ENCODE data around the gene HSF4.

The HSF4 gene

GRCh38 chr16:67199011-67199807 is 34.7 kb downstream of the HSF4 start, which contains the start of gene ELMO3:
ELMO3 (plus strand) TSS chr16:67199131; CDS start chr16:67199327, 196 bp downstream.
- H3K36me3 ChIP-seq (ENCODE audit: insufficient read depth, low read length): peaks cover 74% of the 10 kb centered on the region; the same call in 1 of the 2 replicates
- no peak within 1 kb of the TSS for H3K4me2 ChIP-seq (ENCODE audit: low read depth, low read length, poor library complexity, severe bottlenecking)
- H3K4me3 ChIP-seq (ENCODE audit: low read length, poor library complexity, severe bottlenecking): no peak within 1 kb of the TSS

GRCh38 chr16:67199808-67200198 is 35.3 kb downstream of the HSF4 start:
- Histone ChIP-seq H3K4me1 (ENCODE audit: insufficient read depth, low read length, poor library complexity, severe bottlenecking) (peaks cover 5% of the 10 kb centered on the region), H2AFZ (ENCODE audit: low read length) (no peak overlapping the region), H3K9me2 (replicated peaks; ENCODE audit: low read depth, low read length) (no peaks in the 10 kb centered on the region), H3K4me3 (ENCODE audit: low read length, poor library complexity, severe bottlenecking) (no peak overlapping the region), H3K4me2 (ENCODE audit: low read depth, low read length, poor library complexity, severe bottlenecking) (no peak overlapping the region), H4K20me1 (ENCODE audit: insufficient read depth, low read length, poor library complexity, severe bottlenecking) (peaks cover 8% of the 10 kb centered on the region), H3K79me2 (ENCODE audit: insufficient read depth, low read length) (peaks cover 22% of the 10 kb centered on the region), H3K27me3 (ENCODE audit: insufficient read depth, low read length, poor library complexity, severe bottlenecking) (no peaks in the 10 kb centered on the region), H3F3A (ENCODE audit: low read depth) (no peaks in the 10 kb centered on the region), H3K9ac (ENCODE audit: low read depth, low read length, poor library complexity, severe bottlenecking) (no peak overlapping the region), H3K36me3 (ENCODE audit: insufficient read depth, low read length) (peaks cover 71% of the 10 kb centered on the region; the same call in 1 of the 2 replicates), H3K9me3 (ENCODE audit: insufficient read depth, low read depth, low read length) (no peaks in the 10 kb centered on the region)
- TF ChIP-seq EZH2phosphoT487 (IDR thresholded peaks at IDR 0.05; ENCODE audit: borderline replicate concordance) (no peak), CTCF (conservative IDR thresholded peaks at IDR 0.05; ENCODE audit: low read length) (no peak)

More at GRCh38 chr16:67199011-67199807, 34.7 kb downstream of the HSF4 start, which contains the start of gene ELMO3:
- Histone ChIP-seq H2AFZ (ENCODE audit: low read length) (no peak within 1 kb of the TSS), H3K9ac (ENCODE audit: low read depth, low read length, poor library complexity, severe bottlenecking) (no peak within 1 kb of the TSS), H3K4me1 (ENCODE audit: insufficient read depth, low read length, poor library complexity, severe bottlenecking) (peaks cover 6% of the 10 kb centered on the region), H4K20me1 (ENCODE audit: insufficient read depth, low read length, poor library complexity, severe bottlenecking) (peaks cover 10% of the 10 kb centered on the region), H3F3A (ENCODE audit: low read depth) (no peaks in the 10 kb centered on the region), H3K27me3 (ENCODE audit: insufficient read depth, low read length, poor library complexity, severe bottlenecking) (no peaks in the 10 kb centered on the region), H3K9me2 (replicated peaks; ENCODE audit: low read depth, low read length) (no peaks in the 10 kb centered on the region), H3K9me3 (ENCODE audit: insufficient read depth, low read depth, low read length) (no peaks in the 10 kb centered on the region), H3K79me2 (ENCODE audit: insufficient read depth, low read length) (peaks cover 27% of the 10 kb centered on the region)
- TF ChIP-seq EZH2phosphoT487 (IDR thresholded peaks at IDR 0.05; ENCODE audit: borderline replicate concordance) (no peak), CTCF (conservative IDR thresholded peaks at IDR 0.05; ENCODE audit: low read length) (no peak)

GRCh38 chr16:67200491-67200890 is 35.9 kb downstream of the HSF4 start:
- Histone ChIP-seq H3K4me3 (ENCODE audit: low read length, poor library complexity, severe bottlenecking) (no peak overlapping the region), H4K20me1 (ENCODE audit: insufficient read depth, low read length, poor library complexity, severe bottlenecking) (peaks cover 8% of the 10 kb centered on the region)

More at GRCh38 chr16:67200491-67200890, 35.9 kb downstream of the HSF4 start:
- peaks cover 64% of the 10 kb centered on the region; the same call in 1 of the 2 replicates for H3K36me3 ChIP-seq (ENCODE audit: insufficient read depth, low read length)
- H3K4me1 ChIP-seq (ENCODE audit: insufficient read depth, low read length, poor library complexity, severe bottlenecking): peaks cover 5% of the 10 kb centered on the region
- no peaks in the 10 kb centered on the region for H3K27me3 ChIP-seq (ENCODE audit: insufficient read depth, low read length, poor library complexity, severe bottlenecking)
- H3K9me3 ChIP-seq (ENCODE audit: insufficient read depth, low read depth, low read length): no peaks in the 10 kb centered on the region
- H3K79me2 ChIP-seq (ENCODE audit: insufficient read depth, low read length): peaks cover 15% of the 10 kb centered on the region
- no peak for TF ChIP-seq EZH2phosphoT487 (IDR thresholded peaks at IDR 0.05; ENCODE audit: borderline replicate concordance)
- no peak for TF ChIP-seq CTCF (conservative IDR thresholded peaks at IDR 0.05; ENCODE audit: low read length)
- no peak overlapping the region for H2AFZ ChIP-seq (ENCODE audit: low read length)
- no peak overlapping the region for H3K4me2 ChIP-seq (ENCODE audit: low read depth, low read length, poor library complexity, severe bottlenecking)
- H3K9me2 ChIP-seq (replicated peaks; ENCODE audit: low read depth, low read length): no peaks in the 10 kb centered on the region
- no peaks in the 10 kb centered on the region for H3F3A ChIP-seq (ENCODE audit: low read depth)
- no peak overlapping the region for H3K9ac ChIP-seq (ENCODE audit: low read depth, low read length, poor library complexity, severe bottlenecking)

All from Loucy (cell line).